PC-9 (cell line): ENCODE measurements around the gene AHNAK.

Experiments
- EZH2 ChIP-seq: fragments of 200-600 bp; sonication (generic); IDR thresholded peaks from 2 replicates; pipeline ENCODE4 v1.8.0; 2017; ENCODE audit warnings: antibody characterized with exemption, low read depth
- TF ChIP-seq, protein P1 (sequence below): fragments of 200-600 bp; sonication (generic); conservative IDR thresholded peaks from 2 replicates; pipeline ENCODE4 v1.6.1; 2017; ENCODE audit warnings: mixed run types, antibody characterized with exemption, mild to moderate bottlenecking, moderate library complexity

DNA sequence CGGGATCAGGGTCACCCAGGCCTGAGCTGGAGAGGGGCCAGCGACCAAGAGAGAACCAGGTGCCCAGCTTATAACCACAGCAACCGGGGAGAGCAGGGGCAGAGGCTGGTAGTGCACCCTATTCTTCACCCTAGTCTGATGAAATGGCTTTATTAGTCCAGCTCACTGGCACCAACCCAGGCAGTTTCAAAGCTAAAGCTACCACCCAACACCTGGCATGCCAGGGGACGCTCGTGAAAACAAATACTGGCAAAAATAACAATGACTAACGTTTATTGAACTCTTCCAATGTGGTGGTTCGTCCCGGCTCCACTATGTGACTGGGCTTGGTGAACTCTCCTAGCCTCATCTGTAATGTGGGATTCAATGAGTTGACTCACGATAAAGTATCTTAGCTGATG is 97.2 kb downstream of the AHNAK start:
- no peak for TF ChIP-seq EZH2
- TF ChIP-seq, protein P1, sequence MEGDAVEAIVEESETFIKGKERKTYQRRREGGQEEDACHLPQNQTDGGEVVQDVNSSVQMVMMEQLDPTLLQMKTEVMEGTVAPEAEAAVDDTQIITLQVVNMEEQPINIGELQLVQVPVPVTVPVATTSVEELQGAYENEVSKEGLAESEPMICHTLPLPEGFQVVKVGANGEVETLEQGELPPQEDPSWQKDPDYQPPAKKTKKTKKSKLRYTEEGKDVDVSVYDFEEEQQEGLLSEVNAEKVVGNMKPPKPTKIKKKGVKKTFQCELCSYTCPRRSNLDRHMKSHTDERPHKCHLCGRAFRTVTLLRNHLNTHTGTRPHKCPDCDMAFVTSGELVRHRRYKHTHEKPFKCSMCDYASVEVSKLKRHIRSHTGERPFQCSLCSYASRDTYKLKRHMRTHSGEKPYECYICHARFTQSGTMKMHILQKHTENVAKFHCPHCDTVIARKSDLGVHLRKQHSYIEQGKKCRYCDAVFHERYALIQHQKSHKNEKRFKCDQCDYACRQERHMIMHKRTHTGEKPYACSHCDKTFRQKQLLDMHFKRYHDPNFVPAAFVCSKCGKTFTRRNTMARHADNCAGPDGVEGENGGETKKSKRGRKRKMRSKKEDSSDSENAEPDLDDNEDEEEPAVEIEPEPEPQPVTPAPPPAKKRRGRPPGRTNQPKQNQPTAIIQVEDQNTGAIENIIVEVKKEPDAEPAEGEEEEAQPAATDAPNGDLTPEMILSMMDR = no peak
